ENCODE data around the gene KCNB1. TPM values are rescaled to one million over a fixed set of nuclear protein-coding genes. Genes with fewer than 3 reads are reported as not detected.

The KCNB1 gene
- polyA plus RNA-seq, 1 donor = 2.4 TPM

DNA sequence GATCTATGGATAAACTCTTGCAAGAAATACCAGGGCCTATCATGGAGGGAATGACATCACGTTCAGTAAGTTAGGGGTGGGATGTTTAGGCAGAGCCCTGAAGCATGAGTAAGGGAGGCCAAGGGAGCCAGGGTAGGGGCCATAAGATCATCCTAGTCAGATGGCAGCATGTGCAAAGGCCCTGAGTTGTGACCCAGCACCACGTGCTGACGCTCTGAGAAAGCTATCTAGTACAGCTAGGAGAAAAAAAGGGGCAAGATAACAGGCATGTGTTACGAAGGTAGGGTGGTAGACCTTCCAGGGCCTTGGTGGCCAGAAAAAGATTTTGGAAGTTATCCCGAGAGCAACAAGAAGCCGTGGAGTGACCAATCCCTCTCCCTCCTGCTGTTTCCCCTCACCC, 22.3 kb downstream of the KCNB1 start:
- no peak for DNase-seq
- Histone ChIP-seq H3K36me3 (ENCODE audit: control insufficient read depth, insufficient read depth, low read length) (no peaks in the 10 kb centered on the region), H3K4me1 (ENCODE audit: control insufficient read depth, insufficient read depth, low read length) (no peaks in the 10 kb centered on the region), H3K9me3 (ENCODE audit: control insufficient read depth, low read depth, low read length) (no peaks in the 10 kb centered on the region), H3K27me3 (ENCODE audit: control insufficient read depth, insufficient read depth, low read length) (peaks cover 13% of the 10 kb centered on the region), H3K27ac (ENCODE audit: low read length) (no peak overlapping the region), H3K4me3 (ENCODE audit: low read length) (no peak overlapping the region)
- 90% methylated on average over 2 of the region's 6 CpGs for WGBS (ENCODE audit: insufficient coverage, low lambda C conversion rate)

DNA sequence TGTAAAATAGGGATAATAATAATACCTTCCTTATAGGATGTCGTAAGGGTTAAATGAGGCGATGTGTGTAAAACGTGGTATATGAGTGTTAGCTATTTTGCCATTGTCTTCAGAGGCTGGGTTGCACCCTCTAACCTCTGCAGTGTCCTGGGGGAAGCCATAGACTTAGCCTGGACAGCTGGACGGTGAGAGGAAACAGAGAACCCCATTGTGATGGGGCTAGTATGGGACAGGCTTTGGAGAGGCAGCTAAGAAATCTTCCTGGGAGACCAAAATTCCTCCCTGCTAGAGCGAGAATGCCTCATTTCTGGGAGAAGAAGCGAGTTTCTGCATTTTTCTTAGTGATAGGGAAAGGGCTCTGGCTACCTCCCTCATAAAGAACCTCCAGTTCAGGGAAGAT, 22.8 kb downstream of the KCNB1 start:
- WGBS (ENCODE audit: insufficient coverage, low lambda C conversion rate) = no CpG with 5 or more reads among the region's 6 CpGs
- no peaks in the 10 kb centered on the region for H3K4me1 ChIP-seq (ENCODE audit: control insufficient read depth, insufficient read depth, low read length)
- no peak overlapping the region for H3K27ac ChIP-seq (ENCODE audit: low read length)
- peaks cover 13% of the 10 kb centered on the region for H3K27me3 ChIP-seq (ENCODE audit: control insufficient read depth, insufficient read depth, low read length)
- no peak overlapping the region for H3K4me3 ChIP-seq (ENCODE audit: low read length)
- no peaks in the 10 kb centered on the region for H3K36me3 ChIP-seq (ENCODE audit: control insufficient read depth, insufficient read depth, low read length)
- H3K9me3 ChIP-seq (ENCODE audit: control insufficient read depth, low read depth, low read length) = no peaks in the 10 kb centered on the region
- DNase-seq = no peak

DNA sequence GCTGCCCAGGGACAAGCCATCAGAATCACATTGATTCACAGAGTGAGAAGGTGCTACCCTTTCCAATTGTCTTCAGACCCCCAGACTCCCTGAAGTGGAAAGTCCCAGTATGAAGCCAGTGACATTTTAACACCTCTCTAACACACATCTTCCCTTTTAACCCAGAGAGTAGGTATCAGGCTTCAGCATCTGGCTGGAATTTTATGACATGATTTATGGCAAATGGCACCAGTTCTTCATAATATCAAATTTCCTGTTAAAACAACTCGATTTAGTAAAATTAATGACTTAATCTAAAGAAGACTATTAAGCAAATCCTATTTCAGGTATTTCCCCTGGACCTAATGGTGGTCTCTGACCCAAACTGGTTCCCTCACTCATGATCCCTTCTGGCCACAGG, 25.0 kb downstream of the KCNB1 start:
- H3K27ac ChIP-seq (ENCODE audit: low read length) = no peak overlapping the region
- H3K36me3 ChIP-seq (ENCODE audit: control insufficient read depth, insufficient read depth, low read length) = no peaks in the 10 kb centered on the region
- H3K9me3 ChIP-seq (ENCODE audit: control insufficient read depth, low read depth, low read length) = no peaks in the 10 kb centered on the region
- H3K27me3 ChIP-seq (ENCODE audit: control insufficient read depth, insufficient read depth, low read length) = peaks cover 13% of the 10 kb centered on the region
- no peak overlapping the region for H3K4me3 ChIP-seq (ENCODE audit: low read length)
- no CpG with 5 or more reads among the region's 1 CpG for WGBS (ENCODE audit: insufficient coverage, low lambda C conversion rate)
- no peaks in the 10 kb centered on the region for H3K4me1 ChIP-seq (ENCODE audit: control insufficient read depth, insufficient read depth, low read length)
- DNase-seq = no peak

DNA sequence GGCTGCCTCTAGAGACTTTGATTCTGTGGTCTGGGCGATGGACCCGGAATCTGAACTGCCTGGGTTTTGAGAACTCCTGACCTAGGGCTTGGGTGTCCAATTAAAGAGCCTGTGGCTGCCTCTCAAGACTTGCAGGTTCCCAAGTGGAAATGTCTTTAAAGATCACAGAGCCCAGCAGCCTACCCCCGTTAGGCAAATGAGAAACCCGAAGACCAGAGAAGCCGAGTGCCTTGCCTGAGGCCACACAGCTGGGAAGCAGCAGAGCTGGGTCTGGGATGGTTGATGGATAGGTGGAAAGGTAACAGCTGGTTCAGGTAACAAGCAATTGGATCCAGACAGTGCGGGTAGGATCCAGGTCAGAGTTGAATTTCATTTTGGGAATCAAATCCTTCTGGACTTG, 25.8 kb downstream of the KCNB1 start:
- H3K27me3 ChIP-seq (ENCODE audit: control insufficient read depth, insufficient read depth, low read length) = peaks cover 13% of the 10 kb centered on the region
- H3K4me1 ChIP-seq (ENCODE audit: control insufficient read depth, insufficient read depth, low read length) = no peaks in the 10 kb centered on the region
- no CpG with 5 or more reads among the region's 6 CpGs for WGBS (ENCODE audit: insufficient coverage, low lambda C conversion rate)
- no peaks in the 10 kb centered on the region for H3K9me3 ChIP-seq (ENCODE audit: control insufficient read depth, low read depth, low read length)
- no peak overlapping the region for H3K4me3 ChIP-seq (ENCODE audit: low read length)
- no peaks in the 10 kb centered on the region for H3K36me3 ChIP-seq (ENCODE audit: control insufficient read depth, insufficient read depth, low read length)
- H3K27ac ChIP-seq (ENCODE audit: low read length) = no peak overlapping the region
- DNase-seq = no peak

DNA sequence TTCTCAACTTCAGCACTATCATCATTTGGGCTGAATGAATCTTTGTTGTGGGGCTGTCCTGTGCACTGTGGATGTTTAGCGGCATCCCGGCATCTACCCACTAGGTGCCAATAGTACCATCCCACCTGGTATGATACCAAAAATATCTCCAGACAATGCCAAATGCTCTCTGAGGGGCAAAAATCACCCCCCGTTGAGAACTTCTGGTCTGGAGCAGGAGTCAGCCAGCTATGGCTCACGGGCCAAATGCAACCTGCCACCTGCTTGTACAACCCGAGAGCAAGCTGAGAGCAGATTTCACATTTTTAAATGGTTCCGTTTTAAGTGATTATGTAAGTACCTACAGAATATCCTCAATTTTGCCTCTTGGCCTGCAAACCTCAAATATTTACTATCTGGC, 26.8 kb downstream of the KCNB1 start:
- 80% methylated on average over 2 of the region's 6 CpGs for WGBS (ENCODE audit: insufficient coverage, low lambda C conversion rate)
- Histone ChIP-seq H3K4me1 (ENCODE audit: control insufficient read depth, insufficient read depth, low read length) (no peaks in the 10 kb centered on the region), H3K27ac (ENCODE audit: low read length) (no peak overlapping the region), H3K4me3 (ENCODE audit: low read length) (no peak overlapping the region), H3K9me3 (ENCODE audit: control insufficient read depth, low read depth, low read length) (no peaks in the 10 kb centered on the region), H3K36me3 (ENCODE audit: control insufficient read depth, insufficient read depth, low read length) (no peaks in the 10 kb centered on the region), H3K27me3 (ENCODE audit: control insufficient read depth, insufficient read depth, low read length) (peaks cover 10% of the 10 kb centered on the region)
- DNase-seq = no peak

DNA sequence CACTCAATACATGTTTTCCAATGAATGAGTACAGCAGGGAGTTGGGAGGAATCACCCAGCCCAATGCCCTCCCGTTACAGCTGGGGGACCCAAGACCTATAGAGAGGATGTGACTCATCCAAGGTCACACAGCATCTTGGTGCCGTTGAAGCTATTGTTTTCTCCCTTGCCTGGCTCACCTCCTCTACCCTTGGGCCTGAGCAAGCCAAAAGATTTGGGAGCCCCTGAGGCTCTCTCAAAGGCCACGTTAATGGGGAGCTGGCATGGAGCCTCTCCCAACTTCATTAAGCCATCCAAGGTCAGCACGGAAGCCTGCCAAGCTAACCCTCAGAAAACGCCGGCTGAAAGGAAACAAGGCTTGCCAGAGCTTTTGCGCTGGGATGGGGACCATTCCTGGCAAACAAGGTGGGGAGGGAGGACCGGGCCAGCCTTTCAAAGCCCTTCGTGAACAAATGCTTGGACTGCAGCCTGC, 30.4 kb downstream of the KCNB1 start:
- Histone ChIP-seq H3K4me3 (ENCODE audit: low read length) (no peak overlapping the region), H3K9me3 (ENCODE audit: control insufficient read depth, low read depth, low read length) (no peaks in the 10 kb centered on the region), H3K27ac (ENCODE audit: low read length) (no peak overlapping the region), H3K27me3 (ENCODE audit: control insufficient read depth, insufficient read depth, low read length) (peaks cover 4% of the 10 kb centered on the region), H3K4me1 (ENCODE audit: control insufficient read depth, insufficient read depth, low read length) (no peaks in the 10 kb centered on the region), H3K36me3 (ENCODE audit: control insufficient read depth, insufficient read depth, low read length) (no peaks in the 10 kb centered on the region)
- no peak for DNase-seq
- WGBS (ENCODE audit: insufficient coverage, low lambda C conversion rate) = 80% methylated on average over 1 of the region's 9 CpGs

DNA sequence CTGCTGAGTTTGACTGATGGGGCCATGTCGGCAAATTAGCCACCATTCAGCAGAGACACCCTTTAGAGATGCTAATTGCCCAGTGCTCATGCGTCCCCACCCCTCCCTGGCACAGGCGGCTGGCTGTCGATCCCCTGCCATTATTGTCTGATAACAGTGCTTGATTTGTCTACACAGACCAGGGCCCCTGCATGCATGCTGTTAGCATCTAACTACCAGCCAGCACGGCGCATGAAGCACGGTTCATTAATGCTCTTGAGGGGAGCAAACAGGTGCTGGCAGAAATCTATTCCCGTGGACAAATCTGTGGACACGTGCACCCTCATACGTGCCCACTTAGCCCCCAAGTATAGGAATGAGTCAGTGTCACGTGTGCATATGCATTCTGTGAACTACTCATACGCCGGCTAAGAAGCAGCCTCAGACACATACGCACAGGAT, 32.2 kb downstream of the KCNB1 start:
- WGBS (ENCODE audit: insufficient coverage, low lambda C conversion rate) = no CpG with 5 or more reads among the region's 14 CpGs
- no peak overlapping the region for H3K27ac ChIP-seq (ENCODE audit: low read length)
- H3K36me3 ChIP-seq (ENCODE audit: control insufficient read depth, insufficient read depth, low read length) = no peaks in the 10 kb centered on the region
- H3K9me3 ChIP-seq (ENCODE audit: control insufficient read depth, low read depth, low read length) = no peaks in the 10 kb centered on the region
- peaks cover 2% of the 10 kb centered on the region for H3K4me1 ChIP-seq (ENCODE audit: control insufficient read depth, insufficient read depth, low read length)
- no peak overlapping the region for H3K4me3 ChIP-seq (ENCODE audit: low read length)
- no peak for DNase-seq
- no peaks in the 10 kb centered on the region for H3K27me3 ChIP-seq (ENCODE audit: control insufficient read depth, insufficient read depth, low read length)

DNA sequence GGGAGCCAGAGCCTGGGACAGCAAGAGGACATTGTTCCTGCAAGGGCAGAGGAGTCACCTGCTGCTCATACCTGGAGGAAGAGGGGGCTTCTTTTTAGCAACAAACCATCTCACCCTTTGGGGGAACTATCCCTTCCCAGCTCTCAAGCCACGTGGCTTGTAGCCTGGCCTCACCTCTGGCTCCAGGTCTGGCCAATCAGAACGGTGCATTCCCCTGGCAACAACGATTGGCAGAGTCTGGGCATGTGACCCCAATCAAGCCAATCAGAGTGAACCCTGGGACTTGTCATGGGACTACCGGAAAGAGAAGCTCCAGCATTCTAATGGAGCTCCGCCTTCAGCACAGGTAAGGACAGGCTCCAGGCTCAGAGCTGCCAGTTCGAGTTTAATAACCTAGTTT, 33.6 kb downstream of the KCNB1 start:
- peaks cover 2% of the 10 kb centered on the region for H3K4me1 ChIP-seq (ENCODE audit: control insufficient read depth, insufficient read depth, low read length)
- H3K36me3 ChIP-seq (ENCODE audit: control insufficient read depth, insufficient read depth, low read length) = no peaks in the 10 kb centered on the region
- whole genome bisulfite sequencing (ENCODE audit: insufficient coverage, low lambda C conversion rate) = no CpG with 5 or more reads among the region's 6 CpGs
- no peaks in the 10 kb centered on the region for H3K9me3 ChIP-seq (ENCODE audit: control insufficient read depth, low read depth, low read length)
- H3K27ac ChIP-seq (ENCODE audit: low read length) = no peak overlapping the region
- H3K4me3 ChIP-seq (ENCODE audit: low read length) = no peak overlapping the region
- no peak for DNase-seq
- H3K27me3 ChIP-seq (ENCODE audit: control insufficient read depth, insufficient read depth, low read length) = no peaks in the 10 kb centered on the region

DNA sequence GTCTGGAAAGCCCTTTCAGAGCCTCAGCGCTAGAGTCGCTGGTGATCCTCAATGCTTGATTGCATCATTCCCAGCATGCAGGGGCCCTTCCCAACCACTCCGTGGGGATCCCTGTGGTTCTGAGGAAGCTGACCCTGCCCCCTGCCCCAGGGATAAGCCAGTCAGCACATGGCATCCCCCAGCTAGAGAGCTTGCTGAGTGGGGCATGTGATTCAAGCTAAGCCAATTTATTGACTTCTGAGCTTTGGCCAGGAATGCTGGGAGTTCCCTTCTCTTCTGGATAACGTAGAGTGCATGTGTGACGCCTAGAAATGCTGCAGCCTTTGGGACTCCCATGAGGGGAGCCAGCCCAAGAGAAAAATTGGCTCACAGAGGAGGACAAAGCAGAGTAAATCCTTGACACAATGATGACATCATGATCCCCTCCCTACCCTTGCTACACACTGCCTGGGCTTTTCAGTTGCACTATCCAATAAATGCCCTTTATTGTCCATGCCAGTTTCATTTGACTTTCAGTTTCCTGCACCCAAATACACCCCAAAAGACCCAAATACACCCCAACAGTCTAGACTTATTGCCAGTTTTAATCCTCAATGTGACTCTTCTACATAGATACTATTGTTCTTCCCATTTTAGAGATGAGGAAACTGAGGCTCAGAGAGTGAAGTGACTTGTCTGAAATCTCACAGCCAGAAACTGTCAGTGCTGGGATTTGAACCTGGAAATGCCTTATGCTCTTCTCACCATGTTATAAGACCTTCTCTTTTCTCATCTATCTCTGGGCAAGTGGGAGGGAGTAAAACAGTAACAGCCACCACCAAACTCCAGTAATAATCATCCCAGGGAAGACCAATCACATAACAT, 34.3 kb downstream of the KCNB1 start:
- H3K36me3 ChIP-seq (ENCODE audit: control insufficient read depth, insufficient read depth, low read length) = no peaks in the 10 kb centered on the region
- peak; percentile 25 to 29 for DNase-seq
- no peaks in the 10 kb centered on the region for H3K27me3 ChIP-seq (ENCODE audit: control insufficient read depth, insufficient read depth, low read length)
- no peaks in the 10 kb centered on the region for H3K9me3 ChIP-seq (ENCODE audit: control insufficient read depth, low read depth, low read length)
- H3K4me1 ChIP-seq (ENCODE audit: control insufficient read depth, insufficient read depth, low read length) = peaks cover 2% of the 10 kb centered on the region
- no CpG with 5 or more reads among the region's 5 CpGs for WGBS (ENCODE audit: insufficient coverage, low lambda C conversion rate)
- H3K27ac ChIP-seq (ENCODE audit: low read length) = no peak overlapping the region
- no peak overlapping the region for H3K4me3 ChIP-seq (ENCODE audit: low read length)

DNA sequence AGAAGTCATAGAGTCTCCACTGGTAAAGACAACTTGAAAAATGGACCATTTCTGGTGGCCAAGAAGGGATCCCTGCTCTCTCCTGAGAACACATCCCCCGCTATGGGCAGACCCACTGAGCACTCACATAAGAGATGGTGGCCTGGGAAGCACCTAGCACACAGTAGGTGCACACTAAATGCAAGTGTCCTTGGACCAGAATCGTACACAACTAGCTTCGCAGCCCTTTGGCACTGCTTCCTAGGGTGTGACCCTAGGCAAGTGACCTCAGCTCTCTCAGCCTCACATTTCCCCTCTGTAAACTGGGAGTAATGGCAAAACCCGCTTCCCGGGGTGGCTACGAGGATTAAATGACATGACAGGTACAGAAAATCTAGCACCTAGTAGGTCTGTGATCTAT, 35.1 kb downstream of the KCNB1 start:
- H3K27me3 ChIP-seq (ENCODE audit: control insufficient read depth, insufficient read depth, low read length) = no peaks in the 10 kb centered on the region
- peak overlapping the region; percentile 56 for H3K27ac ChIP-seq (ENCODE audit: low read length)
- H3K4me3 ChIP-seq (ENCODE audit: low read length) = no peak overlapping the region
- H3K36me3 ChIP-seq (ENCODE audit: control insufficient read depth, insufficient read depth, low read length) = no peaks in the 10 kb centered on the region
- no peak for DNase-seq
- no peaks in the 10 kb centered on the region for H3K9me3 ChIP-seq (ENCODE audit: control insufficient read depth, low read depth, low read length)
- WGBS (ENCODE audit: insufficient coverage, low lambda C conversion rate) = 89% methylated on average over 3 of the region's 6 CpGs
- H3K4me1 ChIP-seq (ENCODE audit: control insufficient read depth, insufficient read depth, low read length) = peaks cover 2% of the 10 kb centered on the region

DNA sequence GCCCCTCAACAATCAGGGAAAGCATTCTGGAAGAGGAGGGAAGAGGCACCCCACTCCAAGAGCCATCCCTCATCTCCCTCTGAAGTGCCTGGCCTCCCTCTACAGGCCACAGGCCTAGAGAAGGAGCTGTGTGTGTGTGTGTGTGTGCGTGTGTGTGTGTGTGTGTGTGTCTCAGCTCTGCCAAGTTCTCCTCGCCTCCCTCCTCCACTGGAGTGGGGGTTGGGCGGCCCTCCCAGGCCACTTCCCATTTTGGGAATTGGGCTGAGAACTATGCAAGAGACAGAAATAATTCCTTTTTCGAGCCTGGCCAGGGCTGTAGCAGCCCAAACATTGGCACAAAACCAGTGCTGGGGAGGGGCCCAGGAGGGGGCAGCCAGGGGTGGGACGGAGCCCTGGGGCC, 35.7 kb downstream of the KCNB1 start:
- Histone ChIP-seq H3K27me3 (ENCODE audit: control insufficient read depth, insufficient read depth, low read length) (peaks cover 2% of the 10 kb centered on the region), H3K36me3 (ENCODE audit: control insufficient read depth, insufficient read depth, low read length) (no peaks in the 10 kb centered on the region), H3K4me3 (ENCODE audit: low read length) (no peak overlapping the region), H3K9me3 (ENCODE audit: control insufficient read depth, low read depth, low read length) (no peaks in the 10 kb centered on the region), H3K27ac (ENCODE audit: low read length) (peak overlapping the region; percentile 56), H3K4me1 (ENCODE audit: control insufficient read depth, insufficient read depth, low read length) (peaks cover 2% of the 10 kb centered on the region)
- DNase-seq = peak; percentile 59 to 68
- no CpG with 5 or more reads among the region's 5 CpGs for WGBS (ENCODE audit: insufficient coverage, low lambda C conversion rate)
